Measurements from ENCODE around the gene PLCB2.

DNA sequence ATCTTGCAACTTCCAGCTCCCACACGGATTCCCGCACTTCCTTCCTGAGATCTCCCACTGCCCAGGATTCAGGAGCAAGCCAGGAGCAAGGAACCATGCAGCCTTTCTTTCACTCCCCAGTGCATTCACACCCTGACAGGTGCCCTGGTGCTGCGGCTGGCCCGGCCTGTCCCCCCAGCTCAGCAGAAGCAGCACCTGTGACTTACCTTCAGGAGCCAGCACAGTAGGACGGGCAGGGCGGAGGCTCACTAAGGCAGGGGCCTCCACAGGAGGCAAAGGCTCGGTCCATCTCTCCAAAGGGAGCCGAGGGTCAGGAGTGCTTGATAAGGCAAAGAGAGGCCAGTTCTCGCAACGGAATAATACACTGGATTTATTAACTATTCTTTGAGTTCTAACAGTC lies 29.7 kb downstream of the PLCB2 start:
- TF ChIP-seq, protein P1, sequence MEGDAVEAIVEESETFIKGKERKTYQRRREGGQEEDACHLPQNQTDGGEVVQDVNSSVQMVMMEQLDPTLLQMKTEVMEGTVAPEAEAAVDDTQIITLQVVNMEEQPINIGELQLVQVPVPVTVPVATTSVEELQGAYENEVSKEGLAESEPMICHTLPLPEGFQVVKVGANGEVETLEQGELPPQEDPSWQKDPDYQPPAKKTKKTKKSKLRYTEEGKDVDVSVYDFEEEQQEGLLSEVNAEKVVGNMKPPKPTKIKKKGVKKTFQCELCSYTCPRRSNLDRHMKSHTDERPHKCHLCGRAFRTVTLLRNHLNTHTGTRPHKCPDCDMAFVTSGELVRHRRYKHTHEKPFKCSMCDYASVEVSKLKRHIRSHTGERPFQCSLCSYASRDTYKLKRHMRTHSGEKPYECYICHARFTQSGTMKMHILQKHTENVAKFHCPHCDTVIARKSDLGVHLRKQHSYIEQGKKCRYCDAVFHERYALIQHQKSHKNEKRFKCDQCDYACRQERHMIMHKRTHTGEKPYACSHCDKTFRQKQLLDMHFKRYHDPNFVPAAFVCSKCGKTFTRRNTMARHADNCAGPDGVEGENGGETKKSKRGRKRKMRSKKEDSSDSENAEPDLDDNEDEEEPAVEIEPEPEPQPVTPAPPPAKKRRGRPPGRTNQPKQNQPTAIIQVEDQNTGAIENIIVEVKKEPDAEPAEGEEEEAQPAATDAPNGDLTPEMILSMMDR (IDR thresholded peaks at IDR 0.05): no peak
- TF ChIP-seq TEAD4 (IDR thresholded peaks at IDR 0.05; ENCODE audit: borderline replicate concordance, insufficient read depth): no peak
- TF ChIP-seq POLR2AphosphoS5 (IDR thresholded peaks at IDR 0.05; ENCODE audit: low read depth, low read length): no peak
- no peak for TF ChIP-seq FOXM1 (IDR thresholded peaks at IDR 0.05; ENCODE audit: low read depth)
- no peak for TF ChIP-seq RFX5 (IDR thresholded peaks at IDR 0.05; ENCODE audit: low read length)
- no peak for TF ChIP-seq JUND (IDR thresholded peaks at IDR 0.05)
- no peak for TF ChIP-seq SIN3A (IDR thresholded peaks at IDR 0.05; ENCODE audit: borderline replicate concordance, low read depth, low read length)
- TF ChIP-seq, protein P2, sequence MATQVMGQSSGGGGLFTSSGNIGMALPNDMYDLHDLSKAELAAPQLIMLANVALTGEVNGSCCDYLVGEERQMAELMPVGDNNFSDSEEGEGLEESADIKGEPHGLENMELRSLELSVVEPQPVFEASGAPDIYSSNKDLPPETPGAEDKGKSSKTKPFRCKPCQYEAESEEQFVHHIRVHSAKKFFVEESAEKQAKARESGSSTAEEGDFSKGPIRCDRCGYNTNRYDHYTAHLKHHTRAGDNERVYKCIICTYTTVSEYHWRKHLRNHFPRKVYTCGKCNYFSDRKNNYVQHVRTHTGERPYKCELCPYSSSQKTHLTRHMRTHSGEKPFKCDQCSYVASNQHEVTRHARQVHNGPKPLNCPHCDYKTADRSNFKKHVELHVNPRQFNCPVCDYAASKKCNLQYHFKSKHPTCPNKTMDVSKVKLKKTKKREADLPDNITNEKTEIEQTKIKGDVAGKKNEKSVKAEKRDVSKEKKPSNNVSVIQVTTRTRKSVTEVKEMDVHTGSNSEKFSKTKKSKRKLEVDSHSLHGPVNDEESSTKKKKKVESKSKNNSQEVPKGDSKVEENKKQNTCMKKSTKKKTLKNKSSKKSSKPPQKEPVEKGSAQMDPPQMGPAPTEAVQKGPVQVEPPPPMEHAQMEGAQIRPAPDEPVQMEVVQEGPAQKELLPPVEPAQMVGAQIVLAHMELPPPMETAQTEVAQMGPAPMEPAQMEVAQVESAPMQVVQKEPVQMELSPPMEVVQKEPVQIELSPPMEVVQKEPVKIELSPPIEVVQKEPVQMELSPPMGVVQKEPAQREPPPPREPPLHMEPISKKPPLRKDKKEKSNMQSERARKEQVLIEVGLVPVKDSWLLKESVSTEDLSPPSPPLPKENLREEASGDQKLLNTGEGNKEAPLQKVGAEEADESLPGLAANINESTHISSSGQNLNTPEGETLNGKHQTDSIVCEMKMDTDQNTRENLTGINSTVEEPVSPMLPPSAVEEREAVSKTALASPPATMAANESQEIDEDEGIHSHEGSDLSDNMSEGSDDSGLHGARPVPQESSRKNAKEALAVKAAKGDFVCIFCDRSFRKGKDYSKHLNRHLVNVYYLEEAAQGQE (IDR thresholded peaks at IDR 0.05; ENCODE audit: low read depth, low read length): no peak
- no peak for TF ChIP-seq YY1 (IDR thresholded peaks at IDR 0.05; ENCODE audit: low read depth)
- TF ChIP-seq MXI1 (IDR thresholded peaks at IDR 0.05; ENCODE audit: low read depth, low read length): no peak
- no peak for TF ChIP-seq FOXJ3 (CRISPR knock-in tag; IDR thresholded peaks at IDR 0.05)
- no peak for TF ChIP-seq TAF1 (IDR thresholded peaks at IDR 0.05; ENCODE audit: borderline replicate concordance, low read depth, low read length)

All from SK-N-SH (cell line).